OCI-LY7 (cell line): ENCODE data around the gene METTL1. TPM values are rescaled to one million over a fixed set of nuclear protein-coding genes. Genes with fewer than 3 reads are reported as not detected.

ENCODE experiments used
- BruUV-seq: library from RNA; stranded (reverse); fragments of 400-500 nt; replicated peaks from 2 replicates; lab custom pipeline; 2021; lab: Mats Ljungman, UMichigan
- CTCF ChIA-PET: fragments of 300-600 bp; sonication (Branson Sonifier 250); formaldehyde crosslinking; loops from one replicate; lab custom pipeline; 2022; ENCODE audit warnings: antibody characterized with exemption; ENCODE audit not compliant: unreplicated experiment; lab: Charles Lee
- POLR2A ChIA-PET: fragments of 300-600 bp; sonication (Branson Sonifier 250); formaldehyde crosslinking; loops from one replicate; lab custom pipeline; 2022; ENCODE audit warnings: antibody characterized with exemption; lab: Charles Lee
- DNase-seq: peaks from one replicate; pipeline ENCODE4 v3.0.0-alpha.2; 2015; ENCODE audit warnings: low spot score
- H2AFZ ChIP-seq: fragments of 200-600 bp; sonication (generic), shearing (Covaris generic); 2 replicates; pipeline ENCODE4 v1.6.1; 2014; ENCODE audit warnings: mild to moderate bottlenecking, antibody characterized with exemption, low read length, moderate library complexity
- H3K27ac ChIP-seq: fragments of 200-600 bp; sonication (generic); 2 replicates; pipeline ENCODE4 v1.5.1; 2014; ENCODE audit warnings: mixed run types, low read depth, mild to moderate bottlenecking, moderate library complexity, low read length, inconsistent platforms; ENCODE audit not compliant: poor library complexity, severe bottlenecking
- H3K36me3 ChIP-seq: fragments of 200-600 bp; sonication (generic); 2 replicates; pipeline ENCODE4 v1.6.1; 2014; ENCODE audit warnings: mild to moderate bottlenecking, antibody characterized with exemption, low read length, moderate library complexity, mixed read lengths; ENCODE audit not compliant: insufficient read depth
- H3K4me1 ChIP-seq: fragments of 200-600 bp; sonication (generic); 2 replicates; pipeline ENCODE4 v1.5.1; 2014; ENCODE audit warnings: mild to moderate bottlenecking, low read length; ENCODE audit not compliant: insufficient read depth, poor library complexity, severe bottlenecking
- H3K4me2 ChIP-seq: fragments of 200-600 bp; sonication (generic); 2 replicates; pipeline ENCODE4 v1.6.1; 2014; ENCODE audit warnings: mild to moderate bottlenecking, low read length
- H3K4me3 ChIP-seq: fragments of 200-600 bp; sonication (generic); 2 replicates; pipeline ENCODE4 v1.5.1; 2014; ENCODE audit warnings: mild to moderate bottlenecking, low read depth, low read length; ENCODE audit not compliant: poor library complexity, severe bottlenecking
- H3K79me2 ChIP-seq: fragments of 200-600 bp; sonication (generic); 2 replicates; pipeline ENCODE4 v1.6.1; 2016; ENCODE audit warnings: low read depth, mild to moderate bottlenecking, low read length, moderate library complexity, mixed read lengths; ENCODE audit not compliant: insufficient read depth
- H3K9me2 ChIP-seq: fragments of 200-600 bp; sonication (generic); 2 replicates; pipeline ENCODE4 v1.6.1; 2016; ENCODE audit warnings: mild to moderate bottlenecking, low read length, mixed read lengths; ENCODE audit not compliant: insufficient read depth
- H3K9me3 ChIP-seq: fragments of 200-600 bp; sonication (generic); 2 replicates; pipeline ENCODE4 v1.6.1; 2014; ENCODE audit warnings: mild to moderate bottlenecking, mixed run types, low read length, mixed read lengths
- H4K20me1 ChIP-seq: fragments of 200-600 bp; sonication (generic); 2 replicates; pipeline ENCODE4 v1.6.1; 2014; ENCODE audit warnings: mild to moderate bottlenecking, antibody characterized with exemption, low read length, moderate library complexity, mixed read lengths; ENCODE audit not compliant: insufficient read depth
- CTCF ChIP-seq: fragments of 200-600 bp; sonication (generic); conservative IDR thresholded peaks from 2 replicates; pipeline ENCODE4 v1.5.1; 2014; ENCODE audit warnings: mild to moderate bottlenecking, antibody characterized with exemption, low read length, moderate library complexity, mixed read lengths
- EZH2phosphoT487 ChIP-seq: fragments of 200-600 bp; sonication (generic); IDR thresholded peaks from 2 replicates; pipeline ENCODE4 v1.6.1; 2018; ENCODE audit warnings: low read depth, borderline replicate concordance, mild to moderate bottlenecking, mixed run types, antibody characterized with exemption, low read length, moderate library complexity, mixed read lengths
- intact Hi-C: fragments of 100-400 bp; cut with micrococcal nuclease; formaldehyde crosslinking; loops from one replicate; pipeline ENCODE4 v1.10.0; 2022; ENCODE audit not compliant: unreplicated experiment
- total RNA-seq, 2 experiments: library from RNA; depleted of rRNA in 1 of 2; stranded (reverse); fragments of >200 nt in 1 of 2; shearing (Covaris generic) in 1 of 2; gene quantifications; 2 replicates each; pipeline ENCODE4 v1.2.3, GENCODE V29; 2014 to 2022

Gene METTL1
- total RNA-seq, 2 experiments from 2014 or later, result 22.2 to 23.6 TPM

- ChIA-PET CTCF (no interaction called here), POLR2A (interaction anchor here (1.2 kb wide), 1 partner anchor 88 kb away, joined by 4 read pairs; no protein-coding TSS in a partner anchor)
- no peaks in the 10 kb centered on the region for H3K9me3 ChIP-seq
- intact Hi-C loops, result no loop called here
- H3K9me2 ChIP-seq, result no peaks in the 10 kb centered on the region
- H3K27ac ChIP-seq, result no peak overlapping the region
- no peak overlapping the region for H2AFZ ChIP-seq
- no peaks in the 10 kb centered on the region for H3K4me1 ChIP-seq
- no peak overlapping the region for H3K4me2 ChIP-seq
- peaks cover 3% of the 10 kb centered on the region; the same call in 1 of the 2 replicates for H3K36me3 ChIP-seq
- DNase-seq, result no peak
- no TSS peak for BruUV-seq
- TF ChIP-seq CTCF, result no peak
- no peak for TF ChIP-seq EZH2phosphoT487
- H3K79me2 ChIP-seq, result no peaks in the 10 kb centered on the region
- H4K20me1 ChIP-seq, result no peaks in the 10 kb centered on the region
- no peak overlapping the region for H3K4me3 ChIP-seq
Measured at GRCh38 chr12:57810450-57810849, 38.5 kb upstream of the METTL1 start.

- Histone ChIP-seq H3K4me3 (no peak overlapping the region), H4K20me1 (no peaks in the 10 kb centered on the region), H3K4me1 (no peaks in the 10 kb centered on the region), H3K79me2 (no peaks in the 10 kb centered on the region), H2AFZ (no peak overlapping the region), H3K9me2 (no peaks in the 10 kb centered on the region), H3K27ac (no peak overlapping the region), H3K36me3 (peaks cover 3% of the 10 kb centered on the region; the same call in 1 of the 2 replicates), H3K9me3 (no peaks in the 10 kb centered on the region), H3K4me2 (no peak overlapping the region)
- BruUV-seq, result no TSS peak
- no peak for DNase-seq
- intact Hi-C loops, result no loop called here
- TF ChIP-seq CTCF (no peak), EZH2phosphoT487 (no peak)
- ChIA-PET CTCF (no interaction called here), POLR2A (interaction anchor here (1.2 kb wide), 1 partner anchor 89 kb away, joined by 4 read pairs; no protein-coding TSS in a partner anchor)
Measured at GRCh38 chr12:57809425-57809824, 37.5 kb upstream of the METTL1 start.

GRCh38 chr12:57808351-57808750 is 36.4 kb upstream of the METTL1 start:
- Histone ChIP-seq H3K9me2 (no peaks in the 10 kb centered on the region), H2AFZ (no peak overlapping the region), H3K9me3 (no peaks in the 10 kb centered on the region), H3K79me2 (no peaks in the 10 kb centered on the region), H3K4me1 (no peaks in the 10 kb centered on the region), H3K36me3 (peaks cover 3% of the 10 kb centered on the region; the same call in 1 of the 2 replicates), H3K4me2 (no peak overlapping the region), H3K4me3 (no peak overlapping the region), H4K20me1 (no peaks in the 10 kb centered on the region), H3K27ac (no peak overlapping the region)
- intact Hi-C loops, result no loop called here
- POLR2A ChIA-PET, result interaction anchor here (0.5 kb wide), 1 partner anchor 14 kb away, joined by 3 read pairs; no protein-coding TSS in a partner anchor
- DNase-seq, result no peak
- CTCF ChIA-PET, result no interaction called here
- BruUV-seq, result no TSS peak
- TF ChIP-seq CTCF, result no peak
- TF ChIP-seq EZH2phosphoT487, result no peak
